ENCODE measurements around the gene NDUFAF8.

The NDUFAF8 gene

GRCh38 chr17:81251709-81252301, 12.7 kb downstream of the NDUFAF8 start:
- no peak for DNase-seq (ENCODE audit: low read depth, low spot score)

GRCh38 chr17:81252326-81252986, 13.3 kb downstream of the NDUFAF8 start:
- no peak for DNase-seq (ENCODE audit: low read depth, low spot score)

GRCh38 chr17:81252987-81253329, 13.8 kb downstream of the NDUFAF8 start:
- no peak for DNase-seq (ENCODE audit: low read depth, low spot score)

- DNase-seq (ENCODE audit: low read depth, low spot score): peak; percentile 10
These were observed 14.4 kb downstream of the NDUFAF8 start for GRCh38 chr17:81253358-81254131.

- peak; percentile 20 for DNase-seq (ENCODE audit: low read depth, low spot score)
These were observed 16.0 kb downstream of the NDUFAF8 start for GRCh38 chr17:81254955-81255717.

GRCh38 chr17:81256616-81257015, 17.5 kb downstream of the NDUFAF8 start:
- no peak for DNase-seq (ENCODE audit: low read depth, low spot score)

GRCh38 chr17:81257533-81257932, 18.4 kb downstream of the NDUFAF8 start:
- no peak for DNase-seq (ENCODE audit: low read depth, low spot score)

GRCh38 chr17:81258292-81258691, 19.2 kb downstream of the NDUFAF8 start:
- no peak for DNase-seq (ENCODE audit: low read depth, low spot score)

GRCh38 chr17:81259058-81259605, 20.0 kb downstream of the NDUFAF8 start:
- DNase-seq (ENCODE audit: low read depth, low spot score): no peak

- no peak for DNase-seq (ENCODE audit: low read depth, low spot score)
These were observed 21.1 kb downstream of the NDUFAF8 start for GRCh38 chr17:81260171-81260570.

- DNase-seq (ENCODE audit: low read depth, low spot score): no peak
These were observed 21.5 kb downstream of the NDUFAF8 start for GRCh38 chr17:81260641-81261040.

- DNase-seq (ENCODE audit: low read depth, low spot score): no peak
These were observed 22.0 kb downstream of the NDUFAF8 start for GRCh38 chr17:81261096-81261495.

GRCh38 chr17:81261582-81262336, 22.6 kb downstream of the NDUFAF8 start:
- DNase-seq (ENCODE audit: low read depth, low spot score): no peak

GRCh38 chr17:81263371-81264181, 24.5 kb downstream of the NDUFAF8 start:
- DNase-seq (ENCODE audit: low read depth, low spot score): no peak

GRCh38 chr17:81264640-81265039, 25.5 kb downstream of the NDUFAF8 start:
- no peak for DNase-seq (ENCODE audit: low read depth, low spot score)

- no peak for DNase-seq (ENCODE audit: low read depth, low spot score)
These were observed 26.5 kb downstream of the NDUFAF8 start for GRCh38 chr17:81265576-81265975.

GRCh38 chr17:81267390-81268067, 28.4 kb downstream of the NDUFAF8 start:
- DNase-seq (ENCODE audit: low read depth, low spot score): no peak

GRCh38 chr17:81270279-81270678, 31.2 kb downstream of the NDUFAF8 start:
- no peak for DNase-seq (ENCODE audit: low read depth, low spot score)

- no peak for DNase-seq (ENCODE audit: low read depth, low spot score)
These were observed 32.1 kb downstream of the NDUFAF8 start for GRCh38 chr17:81271226-81271625.

GRCh38 chr17:81272616-81273015, 33.5 kb downstream of the NDUFAF8 start:
- DNase-seq (ENCODE audit: low read depth, low spot score): no peak

Measured in smooth muscle cell of the brain vasculature (primary cell).